Breast epithelium (tissue), 4 donors: ENCODE measurements around the gene TTC7B. TPM values are rescaled to one million over a fixed set of nuclear protein-coding genes. Genes with fewer than 3 reads are reported as not detected.

Experiments
- DNase-seq, 2 donors: peaks; one replicate each; pipeline ENCODE4 v3.0.0-alpha.2; 2019; ENCODE audit warnings: low spot score in 2 of 2
- H3K27ac ChIP-seq, 2 donors: fragments of 200-600 bp; sonication (generic) in 1 of 2; one replicate each; pipeline ENCODE4 v1.5.1; 2016 to 2019; ENCODE audit warnings: mild to moderate bottlenecking in 1 of 2
- H3K27me3 ChIP-seq, 2 donors: fragments of 200-600 bp; sonication (generic) in 1 of 2; one replicate each; pipeline versions ENCODE4 v1.5.1 to v1.6.0; 2017 to 2019; ENCODE audit warnings: control low read depth in 1 of 2, mild to moderate bottlenecking in 1 of 2
- H3K36me3 ChIP-seq: fragments of 200-600 bp; one replicate; pipeline ENCODE4 v1.5.1; 2019
- H3K4me1 ChIP-seq, 2 donors: fragments of 200-600 bp; sonication (generic); one replicate each; pipeline ENCODE4 v1.5.1; 2016 to 2019; ENCODE audit warnings: control low read depth in 1 of 2
- H3K4me3 ChIP-seq, 3 donors: fragments of 200-600 bp; sonication (generic); 1 replicate in 2 of 3; 2 replicates in 1 of 3; pipeline ENCODE4 v1.5.1; 2016 to 2019; ENCODE audit warnings: mild to moderate bottlenecking in 3 of 3, moderate library complexity in 2 of 3
- H3K9me3 ChIP-seq, 2 donors: fragments of 200-600 bp; sonication (generic) in 1 of 2; one replicate each; pipeline ENCODE4 v1.5.1; 2016 to 2019; ENCODE audit warnings: control low read depth in 1 of 2
- CTCF ChIP-seq, 3 donors: fragments of 450-650 bp; IDR thresholded peaks; one replicate each; pipeline ENCODE4 v1.5.1; 2016 to 2017; ENCODE audit warnings: antibody characterized with exemption in 3 of 3, mild to moderate bottlenecking in 3 of 3, moderate library complexity in 3 of 3
- POLR2A ChIP-seq: fragments of 450-650 bp; IDR thresholded peaks from one replicate; pipeline ENCODE4 v1.6.1; 2016; ENCODE audit warnings: antibody characterized with exemption, mild to moderate bottlenecking, moderate library complexity
- POLR2AphosphoS5 ChIP-seq, 3 donors: sonication (generic); formaldehyde crosslinking; IDR thresholded peaks; one replicate each; pipeline ENCODE4 v1.6.1; 2017; ENCODE audit warnings: antibody characterized with exemption in 3 of 3
- intact Hi-C: fragments of 100-400 bp; cut with DNase I; formaldehyde crosslinking; loops from one replicate; pipeline ENCODE4 v1.15.1; 2023; ENCODE audit warnings: low total_unique reads
- total RNA-seq, 3 donors: library from RNA; depleted of rRNA; stranded (reverse); fragments of >200 nt; gene quantifications; one replicate each; pipeline ENCODE4 v1.1.0, GENCODE V29; 2016

TTC7B gene
- total RNA-seq, 3 donors from 2014 or later, result 14.0 to 29.1 (median 22.0) TPM

GRCh38 chr14:90814806-90815571, 1.2 kb downstream of the TTC7B start:
- TF ChIP-seq POLR2AphosphoS5 (IDR thresholded peaks at IDR 0.05), result no peak
- no peak for TF ChIP-seq CTCF (IDR thresholded peaks at IDR 0.05)
- no peak for TF ChIP-seq POLR2A
- intact Hi-C loops, result no loop called here
- no peak for DNase-seq
- Histone ChIP-seq H3K27me3 (no peaks in the 10 kb centered on the region), H3K27ac (no peak overlapping the region), H3K4me1 (peaks cover 0 to 10% of the 10 kb centered on the region in 2 donors), H3K36me3 (no peaks in the 10 kb centered on the region), H3K9me3 (no peaks in the 10 kb centered on the region), H3K4me3 (peak overlapping the region; percentile 61 to 88 (median 73))

DNA sequence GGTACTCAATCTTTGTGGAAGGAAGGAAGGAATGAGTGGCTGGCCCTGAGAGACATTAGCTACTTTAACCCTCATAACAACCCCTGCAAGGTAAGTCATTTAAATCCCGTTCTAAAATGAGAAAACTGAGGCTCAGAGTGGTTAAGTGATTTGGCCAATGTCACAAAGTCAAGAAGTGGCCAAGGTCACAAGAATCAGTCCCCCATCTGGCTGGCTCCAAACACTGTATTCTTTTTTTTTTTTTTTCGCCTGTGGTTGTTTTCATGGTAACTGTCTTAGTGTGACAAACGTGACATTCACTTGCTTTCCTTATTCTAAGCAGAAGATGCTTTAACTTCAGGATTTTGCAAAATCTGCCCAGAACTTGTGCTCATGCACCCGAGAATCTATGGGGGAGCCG, 2.8 kb downstream of the TTC7B start:
- TF ChIP-seq CTCF (IDR thresholded peaks at IDR 0.05) (no peak), POLR2AphosphoS5 (IDR thresholded peaks at IDR 0.05) (no peak), POLR2A (no peak)
- H3K27ac ChIP-seq, result no peak overlapping the region
- DNase-seq, result no peak
- intact Hi-C loops, result no loop called here
- peaks cover 0 to 10% of the 10 kb centered on the region in 2 donors for H3K4me1 ChIP-seq
- H3K27me3 ChIP-seq, result no peaks in the 10 kb centered on the region
- no peaks in the 10 kb centered on the region for H3K36me3 ChIP-seq
- H3K9me3 ChIP-seq, result no peaks in the 10 kb centered on the region
- H3K4me3 ChIP-seq, result no peak overlapping the region

GRCh38 chr14:90812109-90812508, 4.1 kb downstream of the TTC7B start:
- TF ChIP-seq CTCF (IDR thresholded peaks at IDR 0.05), result no peak
- TF ChIP-seq POLR2A, result no peak
- no peak for TF ChIP-seq POLR2AphosphoS5 (IDR thresholded peaks at IDR 0.05)
- H3K4me3 ChIP-seq, result no peak overlapping the region
- no peaks in the 10 kb centered on the region for H3K27me3 ChIP-seq
- no peaks in the 10 kb centered on the region for H3K36me3 ChIP-seq
- H3K9me3 ChIP-seq, result no peaks in the 10 kb centered on the region
- H3K4me1 ChIP-seq, result peaks cover 0 to 10% of the 10 kb centered on the region in 2 donors
- DNase-seq, result no peak
- intact Hi-C loops, result no loop called here
- H3K27ac ChIP-seq, result no peak overlapping the region

DNA sequence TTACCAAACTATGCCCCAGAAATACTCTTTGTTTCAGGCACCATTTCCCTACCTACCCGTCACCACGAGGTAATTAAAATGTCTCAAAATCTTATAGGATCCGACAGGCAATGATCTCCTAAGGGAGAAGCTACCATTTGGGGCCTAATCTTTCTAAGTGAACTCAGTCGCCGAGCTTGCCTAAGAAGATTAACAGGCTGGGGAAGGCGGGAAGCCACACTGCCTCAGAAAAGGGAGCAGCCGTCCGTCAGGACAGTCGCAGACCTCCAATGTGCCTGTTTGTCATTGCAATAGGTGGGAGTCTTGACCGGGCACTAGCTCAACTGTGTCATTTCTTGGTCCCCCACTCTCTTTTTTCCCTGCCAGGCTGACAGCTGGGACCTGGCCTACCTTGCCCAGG, 4.6 kb downstream of the TTC7B start:
- TF ChIP-seq CTCF (IDR thresholded peaks at IDR 0.05), result no peak
- Histone ChIP-seq H3K27ac (no peak overlapping the region), H3K27me3 (no peaks in the 10 kb centered on the region), H3K4me1 (peaks cover 0 to 8% of the 10 kb centered on the region in 2 donors), H3K36me3 (no peaks in the 10 kb centered on the region), H3K4me3 (no peak overlapping the region), H3K9me3 (no peaks in the 10 kb centered on the region)
- no peak for DNase-seq
- intact Hi-C loops, result no loop called here

- H3K9me3 ChIP-seq, result no peaks in the 10 kb centered on the region
- peaks cover 0 to 6% of the 10 kb centered on the region in 2 donors for H3K4me1 ChIP-seq
- DNase-seq, result no peak
- intact Hi-C loops, result no loop called here
- H3K27me3 ChIP-seq, result no peaks in the 10 kb centered on the region
- no peak overlapping the region for H3K27ac ChIP-seq
- H3K36me3 ChIP-seq, result no peaks in the 10 kb centered on the region
- H3K4me3 ChIP-seq, result no peak overlapping the region
- TF ChIP-seq POLR2A, result no peak
- no peak for TF ChIP-seq CTCF (IDR thresholded peaks at IDR 0.05)
- no peak for TF ChIP-seq POLR2AphosphoS5 (IDR thresholded peaks at IDR 0.05)
These were observed 5.4 kb downstream of the TTC7B start for GRCh38 chr14:90810806-90811205.
